ENCODE results near the gene S100G.

- TF ChIP-seq, protein P1, sequence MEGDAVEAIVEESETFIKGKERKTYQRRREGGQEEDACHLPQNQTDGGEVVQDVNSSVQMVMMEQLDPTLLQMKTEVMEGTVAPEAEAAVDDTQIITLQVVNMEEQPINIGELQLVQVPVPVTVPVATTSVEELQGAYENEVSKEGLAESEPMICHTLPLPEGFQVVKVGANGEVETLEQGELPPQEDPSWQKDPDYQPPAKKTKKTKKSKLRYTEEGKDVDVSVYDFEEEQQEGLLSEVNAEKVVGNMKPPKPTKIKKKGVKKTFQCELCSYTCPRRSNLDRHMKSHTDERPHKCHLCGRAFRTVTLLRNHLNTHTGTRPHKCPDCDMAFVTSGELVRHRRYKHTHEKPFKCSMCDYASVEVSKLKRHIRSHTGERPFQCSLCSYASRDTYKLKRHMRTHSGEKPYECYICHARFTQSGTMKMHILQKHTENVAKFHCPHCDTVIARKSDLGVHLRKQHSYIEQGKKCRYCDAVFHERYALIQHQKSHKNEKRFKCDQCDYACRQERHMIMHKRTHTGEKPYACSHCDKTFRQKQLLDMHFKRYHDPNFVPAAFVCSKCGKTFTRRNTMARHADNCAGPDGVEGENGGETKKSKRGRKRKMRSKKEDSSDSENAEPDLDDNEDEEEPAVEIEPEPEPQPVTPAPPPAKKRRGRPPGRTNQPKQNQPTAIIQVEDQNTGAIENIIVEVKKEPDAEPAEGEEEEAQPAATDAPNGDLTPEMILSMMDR (IDR thresholded peaks at IDR 0.05), result no peak
- no peak for TF ChIP-seq POLR2A (IDR thresholded peaks at IDR 0.05)
Observed at GRCh38 chrX:16699389-16699788, 49.4 kb downstream of the S100G start.

All from uterus (tissue), 2 donors.